ENCODE results near the gene LDLRAD4.

LDLRAD4 gene

DNA sequence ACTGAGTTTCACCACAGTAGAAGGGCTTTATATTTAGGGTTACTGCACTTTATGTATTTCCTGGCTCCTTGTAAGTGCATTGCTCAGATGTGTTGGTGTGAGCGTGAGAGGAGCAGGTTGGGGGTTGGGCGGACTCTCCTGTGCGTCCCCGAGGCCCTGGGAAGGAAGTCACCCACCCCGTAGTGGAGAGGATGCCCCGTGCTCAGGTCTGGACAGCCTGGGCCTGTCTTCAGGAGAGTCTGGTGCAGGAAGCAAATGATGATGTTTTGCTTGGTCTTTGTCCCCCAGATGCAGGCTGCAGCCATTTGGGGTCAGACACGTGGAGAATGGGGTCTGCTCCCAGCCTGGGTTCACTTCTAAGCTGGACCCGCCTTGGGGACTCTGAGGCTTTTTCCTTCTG is 182.8 kb downstream of the LDLRAD4 start:
- no CpG with 5 or more reads among the region's 8 CpGs for WGBS, 2 donors (ENCODE audit: extremely low coverage in 2 of 2, insufficient read length in 2 of 2, insufficient replicate concordance in 1 of 2)

DNA sequence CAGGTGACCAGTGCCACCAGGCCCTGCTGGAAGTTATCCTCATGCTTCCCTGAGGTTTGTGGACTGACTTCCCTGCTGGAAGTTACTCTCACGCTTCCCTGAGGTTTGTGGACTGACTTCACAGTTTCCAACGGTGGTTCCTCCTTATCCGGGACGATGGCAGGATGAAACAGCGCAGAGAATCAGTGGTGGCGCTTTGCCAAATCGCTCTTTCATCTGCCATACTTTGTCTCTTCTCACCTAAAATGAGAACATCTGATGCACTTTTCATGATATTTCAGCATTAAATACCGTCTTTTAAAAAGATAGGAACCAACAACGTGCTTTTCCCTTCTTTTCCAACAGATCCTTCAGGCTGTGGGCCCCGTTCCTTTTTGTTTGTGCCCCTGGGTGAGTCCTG is 183.3 kb downstream of the LDLRAD4 start:
- H2BK5ac ChIP-seq (ENCODE audit: low read length): no peak overlapping the region
- H3K9me3 ChIP-seq (replicated peaks in 1 of 2; ENCODE audit: control insufficient read depth in 2 of 2, insufficient read depth in 1 of 2, low read depth in 1 of 2, low read length in 2 of 2): no peaks in the 10 kb centered on the region
- no peak overlapping the region for H3K14ac ChIP-seq (ENCODE audit: low read length)
- H2AK5ac ChIP-seq (ENCODE audit: low read depth, low read length): no peak overlapping the region
- H3K23ac ChIP-seq (ENCODE audit: low read depth, low read length, poor library complexity): no peak overlapping the region
- no peak overlapping the region for H3K4ac ChIP-seq (ENCODE audit: low read length)
- no peak overlapping the region for H3K9ac ChIP-seq (ENCODE audit: low read depth, low read length, poor library complexity)
- H3K27me3 ChIP-seq (ENCODE audit: control insufficient read depth in 3 of 3, insufficient read depth in 3 of 3, low read depth in 1 of 3, low read length in 3 of 3): no peaks in the 10 kb centered on the region
- no peaks in the 10 kb centered on the region for H3K4me1 ChIP-seq (ENCODE audit: control insufficient read depth in 2 of 2, insufficient read depth in 1 of 2, low read depth in 1 of 2, low read length in 2 of 2)
- no peak overlapping the region for H4K8ac ChIP-seq (ENCODE audit: low read depth, low read length)
- no peak overlapping the region for H3K18ac ChIP-seq (ENCODE audit: low read length)
- no peaks in the 10 kb centered on the region for H3K36me3 ChIP-seq (replicated peaks in 1 of 2; ENCODE audit: control insufficient read depth in 2 of 2, insufficient read depth in 2 of 2, low read length in 2 of 2)
- H3K4me3 ChIP-seq (ENCODE audit: low read length in 2 of 2): no peak overlapping the region
- H3K4me2 ChIP-seq (ENCODE audit: insufficient read depth, low read length, poor library complexity, severe bottlenecking): no peak overlapping the region
- no peak overlapping the region for H2BK15ac ChIP-seq (ENCODE audit: low read length)
- no peak overlapping the region for H4K91ac ChIP-seq (ENCODE audit: low read depth, low read length, poor library complexity)
- H2BK120ac ChIP-seq (ENCODE audit: low read depth, low read length): no peak overlapping the region
- H2BK12ac ChIP-seq (ENCODE audit: low read length): no peak overlapping the region
- H3K27ac ChIP-seq (replicated peaks; ENCODE audit: low read length): no peak overlapping the region
- H2AFZ ChIP-seq (ENCODE audit: low read length): no peak overlapping the region
- WGBS, 2 donors (ENCODE audit: extremely low coverage in 2 of 2, insufficient read length in 2 of 2, insufficient replicate concordance in 1 of 2): no CpG with 5 or more reads among the region's 10 CpGs
- H3K79me1 ChIP-seq (ENCODE audit: low read depth, low read length): no peaks in the 10 kb centered on the region
- DNase-seq (ENCODE audit: low spot score): no peak

More for the DNA sequence above, 182.8 kb downstream of the LDLRAD4 start:
- Histone ChIP-seq H3K18ac (ENCODE audit: low read length) (no peak overlapping the region), H2AFZ (ENCODE audit: low read length) (no peak overlapping the region), H2BK120ac (ENCODE audit: low read depth, low read length) (no peak overlapping the region), H2BK15ac (ENCODE audit: low read length) (no peak overlapping the region), H3K4me3 (ENCODE audit: low read length in 2 of 2) (no peak overlapping the region), H2BK5ac (ENCODE audit: low read length) (no peak overlapping the region), H3K14ac (ENCODE audit: low read length) (no peak overlapping the region), H3K27me3 (ENCODE audit: control insufficient read depth in 3 of 3, insufficient read depth in 3 of 3, low read depth in 1 of 3, low read length in 3 of 3) (no peaks in the 10 kb centered on the region), H4K8ac (ENCODE audit: low read depth, low read length) (no peak overlapping the region), H3K4me1 (ENCODE audit: control insufficient read depth in 2 of 2, insufficient read depth in 1 of 2, low read depth in 1 of 2, low read length in 2 of 2) (no peaks in the 10 kb centered on the region), H3K4ac (ENCODE audit: low read length) (no peak overlapping the region), H3K9ac (ENCODE audit: low read depth, low read length, poor library complexity) (no peak overlapping the region), H3K4me2 (ENCODE audit: insufficient read depth, low read length, poor library complexity, severe bottlenecking) (no peak overlapping the region), H3K23ac (ENCODE audit: low read depth, low read length, poor library complexity) (no peak overlapping the region), H4K91ac (ENCODE audit: low read depth, low read length, poor library complexity) (no peak overlapping the region), H3K9me3 (replicated peaks in 1 of 2; ENCODE audit: control insufficient read depth in 2 of 2, insufficient read depth in 1 of 2, low read depth in 1 of 2, low read length in 2 of 2) (no peaks in the 10 kb centered on the region), H2AK5ac (ENCODE audit: low read depth, low read length) (no peak overlapping the region), H3K36me3 (replicated peaks in 1 of 2; ENCODE audit: control insufficient read depth in 2 of 2, insufficient read depth in 2 of 2, low read length in 2 of 2) (no peaks in the 10 kb centered on the region), H3K79me1 (ENCODE audit: low read depth, low read length) (no peaks in the 10 kb centered on the region), H2BK12ac (ENCODE audit: low read length) (no peak overlapping the region), H3K27ac (replicated peaks; ENCODE audit: low read length) (no peak overlapping the region)
- no peak for DNase-seq (ENCODE audit: low spot score)

DNA sequence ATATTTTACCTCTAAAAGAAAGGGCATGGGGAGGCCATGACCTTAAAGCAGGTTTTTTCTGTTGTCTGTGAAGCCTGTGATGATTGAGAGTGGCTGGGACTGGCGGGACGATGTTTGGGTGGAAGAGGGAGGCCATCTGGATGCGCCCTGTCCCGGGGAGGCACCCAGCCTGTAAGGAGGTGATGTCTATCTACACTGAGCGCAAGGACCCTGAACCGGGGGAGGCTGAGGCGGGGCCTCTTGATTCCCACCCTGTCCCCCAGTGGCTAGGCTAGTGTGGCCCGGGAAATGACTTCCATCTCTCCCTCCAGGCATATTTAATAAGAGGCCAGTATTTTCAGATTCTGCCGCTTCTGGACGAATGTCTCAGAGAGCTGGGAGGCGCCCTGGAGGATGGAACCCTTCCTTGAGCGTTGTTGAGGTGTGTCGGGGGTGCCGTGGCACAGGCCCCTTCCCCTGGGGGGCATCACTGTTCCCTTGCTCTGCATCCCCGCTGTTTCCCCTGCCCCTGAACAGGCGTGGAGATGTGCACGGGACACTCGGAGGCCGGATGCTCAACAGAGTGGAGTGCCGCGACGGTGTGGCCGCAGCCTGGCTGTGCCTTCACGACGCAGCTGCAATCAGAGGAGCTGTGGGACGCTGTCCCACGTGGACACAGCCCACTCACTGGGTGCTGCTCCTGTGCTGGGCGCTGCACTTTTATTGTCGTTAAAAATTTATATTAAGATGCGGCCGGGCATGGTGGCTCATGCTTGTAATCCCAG is 185.4 kb downstream of the LDLRAD4 start:
- H3K23ac ChIP-seq (ENCODE audit: low read depth, low read length, poor library complexity): peak overlapping the region; percentile 82
- H3K4me3 ChIP-seq (ENCODE audit: low read length in 2 of 2): no peak overlapping the region
- H3K4me2 ChIP-seq (ENCODE audit: insufficient read depth, low read length, poor library complexity, severe bottlenecking): no peak overlapping the region
- no peak overlapping the region for H2BK120ac ChIP-seq (ENCODE audit: low read depth, low read length)
- H3K18ac ChIP-seq (ENCODE audit: low read length): peak overlapping the region; percentile 44
- no peak overlapping the region for H3K14ac ChIP-seq (ENCODE audit: low read length)
- no peaks in the 10 kb centered on the region for H3K27me3 ChIP-seq (ENCODE audit: control insufficient read depth in 3 of 3, insufficient read depth in 3 of 3, low read depth in 1 of 3, low read length in 3 of 3)
- H3K4ac ChIP-seq (ENCODE audit: low read length): no peak overlapping the region
- H2BK15ac ChIP-seq (ENCODE audit: low read length): no peak overlapping the region
- no peaks in the 10 kb centered on the region for H3K9me3 ChIP-seq (replicated peaks in 1 of 2; ENCODE audit: control insufficient read depth in 2 of 2, insufficient read depth in 1 of 2, low read depth in 1 of 2, low read length in 2 of 2)
- no peaks in the 10 kb centered on the region for H3K4me1 ChIP-seq (ENCODE audit: control insufficient read depth in 2 of 2, insufficient read depth in 1 of 2, low read depth in 1 of 2, low read length in 2 of 2)
- no peak overlapping the region for H4K91ac ChIP-seq (ENCODE audit: low read depth, low read length, poor library complexity)
- H2BK5ac ChIP-seq (ENCODE audit: low read length): no peak overlapping the region
- no peak overlapping the region for H2BK12ac ChIP-seq (ENCODE audit: low read length)
- no peak for DNase-seq (ENCODE audit: low spot score)
- no peaks in the 10 kb centered on the region for H3K36me3 ChIP-seq (replicated peaks in 1 of 2; ENCODE audit: control insufficient read depth in 2 of 2, insufficient read depth in 2 of 2, low read length in 2 of 2)
- WGBS, 2 donors (ENCODE audit: extremely low coverage in 2 of 2, insufficient read length in 2 of 2, insufficient replicate concordance in 1 of 2): no CpG with 5 or more reads among the region's 31 CpGs
- H3K27ac ChIP-seq (replicated peaks; ENCODE audit: low read length): no peak overlapping the region
- H3K9ac ChIP-seq (ENCODE audit: low read depth, low read length, poor library complexity): peak overlapping the region; percentile 31
- H4K8ac ChIP-seq (ENCODE audit: low read depth, low read length): no peak overlapping the region
- H2AK5ac ChIP-seq (ENCODE audit: low read depth, low read length): peak overlapping the region; percentile 11
- no peak overlapping the region for H2AFZ ChIP-seq (ENCODE audit: low read length)
- H3K79me1 ChIP-seq (ENCODE audit: low read depth, low read length): no peaks in the 10 kb centered on the region

GRCh38 chr18:13405305-13406038 is 186.9 kb downstream of the LDLRAD4 start:
- H4K91ac ChIP-seq (ENCODE audit: low read depth, low read length, poor library complexity): no peak overlapping the region
- no peak overlapping the region for H3K4ac ChIP-seq (ENCODE audit: low read length)
- no peaks in the 10 kb centered on the region for H3K36me3 ChIP-seq (replicated peaks in 1 of 2; ENCODE audit: control insufficient read depth in 2 of 2, insufficient read depth in 2 of 2, low read length in 2 of 2)
- no peak overlapping the region for H4K8ac ChIP-seq (ENCODE audit: low read depth, low read length)
- H2BK12ac ChIP-seq (ENCODE audit: low read length): no peak overlapping the region
- H3K9me3 ChIP-seq (replicated peaks in 1 of 2; ENCODE audit: control insufficient read depth in 2 of 2, insufficient read depth in 1 of 2, low read depth in 1 of 2, low read length in 2 of 2): no peaks in the 10 kb centered on the region
- no peaks in the 10 kb centered on the region for H3K27me3 ChIP-seq (ENCODE audit: control insufficient read depth in 3 of 3, insufficient read depth in 3 of 3, low read depth in 1 of 3, low read length in 3 of 3)
- no peak overlapping the region for H2BK15ac ChIP-seq (ENCODE audit: low read length)
- H3K79me1 ChIP-seq (ENCODE audit: low read depth, low read length): no peaks in the 10 kb centered on the region
- no peak overlapping the region for H2BK5ac ChIP-seq (ENCODE audit: low read length)
- WGBS, 2 donors (ENCODE audit: extremely low coverage in 2 of 2, insufficient read length in 2 of 2, insufficient replicate concordance in 1 of 2): no CpG with 5 or more reads among the region's 17 CpGs
- no peak overlapping the region for H2AK5ac ChIP-seq (ENCODE audit: low read depth, low read length)
- H3K9ac ChIP-seq (ENCODE audit: low read depth, low read length, poor library complexity): no peak overlapping the region
- no peak for DNase-seq (ENCODE audit: low spot score)
- no peak overlapping the region for H2BK120ac ChIP-seq (ENCODE audit: low read depth, low read length)
- no peaks in the 10 kb centered on the region for H3K4me1 ChIP-seq (ENCODE audit: control insufficient read depth in 2 of 2, insufficient read depth in 1 of 2, low read depth in 1 of 2, low read length in 2 of 2)
- no peak overlapping the region for H3K27ac ChIP-seq (replicated peaks; ENCODE audit: low read length)
- H2AFZ ChIP-seq (ENCODE audit: low read length): no peak overlapping the region
- no peak overlapping the region for H3K4me2 ChIP-seq (ENCODE audit: insufficient read depth, low read length, poor library complexity, severe bottlenecking)
- no peak overlapping the region for H3K14ac ChIP-seq (ENCODE audit: low read length)
- H3K4me3 ChIP-seq (ENCODE audit: low read length in 2 of 2): no peak overlapping the region
- H3K18ac ChIP-seq (ENCODE audit: low read length): no peak overlapping the region
- H3K23ac ChIP-seq (ENCODE audit: low read depth, low read length, poor library complexity): no peak overlapping the region
